Measurements from ENCODE around the gene CLCN3. TPM values are rescaled to one million over a fixed set of nuclear protein-coding genes. Genes with fewer than 3 reads are reported as not detected.
"Not testable (repeated sequence)": the region's sequence is repeated elsewhere in the genome, so short reads cannot be mapped to it uniquely, and the experiment has no call there.

The CLCN3 gene
- total RNA-seq, 1 donor from 2014 or later: 34.7 TPM

DNA sequence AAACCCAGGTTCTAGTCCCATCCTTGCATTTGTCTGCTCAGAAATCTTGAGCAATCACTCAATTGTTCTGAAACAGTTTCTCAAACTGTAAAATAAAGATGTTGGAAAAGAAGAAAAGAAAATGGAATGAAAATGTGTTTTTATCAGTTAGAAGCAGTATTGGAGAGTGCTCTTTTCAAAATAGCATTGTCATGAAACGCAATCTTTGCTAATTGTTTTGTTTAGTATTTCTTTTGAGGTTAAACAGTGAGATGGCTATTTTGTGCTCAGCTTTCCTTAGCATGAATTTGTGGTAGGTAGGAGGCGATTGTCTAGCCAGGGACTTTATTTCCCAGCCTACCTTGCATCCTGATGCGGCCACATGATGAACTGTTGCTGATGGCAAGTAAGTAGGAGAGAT is 148.0 kb downstream of the CLCN3 start:
- Mint-ChIP-seq H3K27me3 (ENCODE audit: low read depth) (peaks cover 2% of the 10 kb centered on the region), H3K36me3 (ENCODE audit: low read depth) (no peaks in the 10 kb centered on the region), H3K4me1 (ENCODE audit: low read depth) (peaks cover 14% of the 10 kb centered on the region), H3K4me3 (ENCODE audit: unreplicated experiment) (no peak overlapping the region), H3K9me3 (ENCODE audit: low read depth) (no peaks in the 10 kb centered on the region), H3K27ac (ENCODE audit: unreplicated experiment) (no peak overlapping the region)
- TF ChIP-seq, protein P1, sequence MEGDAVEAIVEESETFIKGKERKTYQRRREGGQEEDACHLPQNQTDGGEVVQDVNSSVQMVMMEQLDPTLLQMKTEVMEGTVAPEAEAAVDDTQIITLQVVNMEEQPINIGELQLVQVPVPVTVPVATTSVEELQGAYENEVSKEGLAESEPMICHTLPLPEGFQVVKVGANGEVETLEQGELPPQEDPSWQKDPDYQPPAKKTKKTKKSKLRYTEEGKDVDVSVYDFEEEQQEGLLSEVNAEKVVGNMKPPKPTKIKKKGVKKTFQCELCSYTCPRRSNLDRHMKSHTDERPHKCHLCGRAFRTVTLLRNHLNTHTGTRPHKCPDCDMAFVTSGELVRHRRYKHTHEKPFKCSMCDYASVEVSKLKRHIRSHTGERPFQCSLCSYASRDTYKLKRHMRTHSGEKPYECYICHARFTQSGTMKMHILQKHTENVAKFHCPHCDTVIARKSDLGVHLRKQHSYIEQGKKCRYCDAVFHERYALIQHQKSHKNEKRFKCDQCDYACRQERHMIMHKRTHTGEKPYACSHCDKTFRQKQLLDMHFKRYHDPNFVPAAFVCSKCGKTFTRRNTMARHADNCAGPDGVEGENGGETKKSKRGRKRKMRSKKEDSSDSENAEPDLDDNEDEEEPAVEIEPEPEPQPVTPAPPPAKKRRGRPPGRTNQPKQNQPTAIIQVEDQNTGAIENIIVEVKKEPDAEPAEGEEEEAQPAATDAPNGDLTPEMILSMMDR (IDR thresholded peaks at IDR 0.05): no peak
- DNase-seq (ENCODE audit: low spot score): no peak

DNA sequence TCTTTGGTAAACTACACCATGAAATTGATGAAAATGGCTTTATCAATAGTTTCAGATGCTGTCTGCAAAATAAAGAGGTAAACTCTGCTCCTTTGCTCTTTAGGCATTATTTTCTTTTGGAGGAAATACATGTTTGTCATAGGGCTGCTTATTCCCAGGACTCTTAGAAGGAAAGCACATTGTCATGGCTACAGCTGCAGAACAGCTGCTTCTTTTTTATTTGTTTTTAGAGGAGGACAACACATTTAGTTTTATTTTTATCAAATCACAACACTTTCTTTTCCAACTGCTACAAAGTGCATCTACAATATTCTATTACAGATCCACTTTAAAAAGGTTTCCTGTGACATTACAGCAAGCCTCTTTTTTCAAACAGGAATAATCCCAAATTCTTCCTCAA is 150.0 kb downstream of the CLCN3 start:
- TF ChIP-seq, protein P1 (IDR thresholded peaks at IDR 0.05): no peak
- H3K4me3 Mint-ChIP-seq (ENCODE audit: unreplicated experiment): no peak overlapping the region
- H3K27me3 Mint-ChIP-seq (ENCODE audit: low read depth): peaks cover 2% of the 10 kb centered on the region
- H3K9me3 Mint-ChIP-seq (ENCODE audit: low read depth): no peaks in the 10 kb centered on the region
- H3K4me1 Mint-ChIP-seq (ENCODE audit: low read depth): peaks cover 14% of the 10 kb centered on the region
- DNase-seq (ENCODE audit: low spot score): no peak
- H3K36me3 Mint-ChIP-seq (ENCODE audit: low read depth): no peaks in the 10 kb centered on the region
- peak overlapping the region; percentile 58 for H3K27ac Mint-ChIP-seq (ENCODE audit: unreplicated experiment)

DNA sequence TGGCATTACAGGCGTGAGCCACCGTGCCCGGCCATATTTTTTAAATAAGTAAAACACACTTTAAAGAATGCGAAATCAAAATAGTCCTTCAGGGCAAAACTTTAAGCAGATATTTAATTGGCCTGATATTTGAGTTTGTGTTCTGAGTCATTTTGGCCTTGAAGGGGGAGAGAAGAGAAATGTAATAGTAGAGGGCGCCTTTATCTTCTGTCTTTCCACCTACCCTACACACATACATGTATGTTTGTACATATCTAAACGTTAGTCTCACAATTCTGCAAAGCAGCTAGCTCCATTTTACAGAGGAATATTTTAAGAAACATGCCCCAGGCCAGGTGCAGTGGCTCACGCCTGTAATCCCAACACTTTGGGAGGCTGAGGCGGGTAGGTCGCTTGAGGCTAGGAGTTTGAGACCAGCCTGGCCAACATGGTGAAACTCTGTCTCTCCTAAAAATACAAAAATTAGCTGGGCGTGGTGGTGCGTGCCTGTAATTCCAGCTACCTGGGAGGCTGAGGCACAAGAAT is 151.2 kb downstream of the CLCN3 start:
- H3K9me3 Mint-ChIP-seq (ENCODE audit: low read depth); H3K4me3 Mint-ChIP-seq (ENCODE audit: unreplicated experiment); H3K27ac Mint-ChIP-seq (ENCODE audit: unreplicated experiment); H3K27me3 Mint-ChIP-seq (ENCODE audit: low read depth); H3K36me3 Mint-ChIP-seq (ENCODE audit: low read depth); DNase-seq (ENCODE audit: low spot score): not testable (repeated sequence)
- H3K4me1 Mint-ChIP-seq (ENCODE audit: low read depth): peaks cover 14% of the 10 kb centered on the region

Other genes with a start within 250 kb of the CLCN3 start
- gene NEK1, start 8.0 kb upstream of the CLCN3 start, total RNA-seq: 13.7 to 20.7 TPM (median 14.6 TPM) in 3 replicates
- 18.5 to 24.9 TPM (median 20.2 TPM) in 3 replicates for gene HPF1, start 137.4 kb downstream of the CLCN3 start, total RNA-seq